Measurements from ENCODE around the gene GPR17.
A peak's percentile ranks its signal among the peaks of the same experiment; 100 is the strongest.

The GPR17 gene

GRCh38 chr2:127645395-127646291 is at the start of gene GPR17:
TSS of gene GPR17 (plus strand) at chr2:127646153. CDS start at chr2:127650736, 4,583 bp downstream.
- peak; percentile 66 for DNase-seq

GRCh38 chr2:127596311-127597045 is 49.5 kb upstream of the GPR17 start:
- no peak for DNase-seq

- no peak for DNase-seq
Observed at GRCh38 chr2:127597046-127597983, 48.6 kb upstream of the GPR17 start.

GRCh38 chr2:127597984-127598380 is 48.0 kb upstream of the GPR17 start:
- DNase-seq: no peak

GRCh38 chr2:127598711-127599110 is 47.2 kb upstream of the GPR17 start:
- no peak for DNase-seq

GRCh38 chr2:127599211-127599610 is 46.7 kb upstream of the GPR17 start:
- DNase-seq: no peak

- no peak for DNase-seq
Observed at GRCh38 chr2:127604986-127605385, 41.0 kb upstream of the GPR17 start.

- DNase-seq: no peak
Observed at GRCh38 chr2:127605691-127606263, 40.2 kb upstream of the GPR17 start.

GRCh38 chr2:127606625-127607398 is 39.1 kb upstream of the GPR17 start:
- DNase-seq: no peak

- no peak for DNase-seq
Observed at GRCh38 chr2:127607399-127607908, 38.5 kb upstream of the GPR17 start.

GRCh38 chr2:127608061-127609030 is 37.6 kb upstream of the GPR17 start:
- no peak for DNase-seq

GRCh38 chr2:127609031-127609751 is 36.8 kb upstream of the GPR17 start:
- no peak for DNase-seq

- no peak for DNase-seq
Observed at GRCh38 chr2:127609818-127610217, 36.1 kb upstream of the GPR17 start.

GRCh38 chr2:127610561-127610960 is 35.4 kb upstream of the GPR17 start:
- DNase-seq: no peak

- DNase-seq: no peak
Observed at GRCh38 chr2:127611076-127611925, 34.7 kb upstream of the GPR17 start.

- no peak for DNase-seq
Observed at GRCh38 chr2:127612111-127612822, 33.7 kb upstream of the GPR17 start.

GRCh38 chr2:127614246-127614645 is 31.7 kb upstream of the GPR17 start:
- DNase-seq: no peak

- DNase-seq: no peak
Observed at GRCh38 chr2:127614731-127615130, 31.2 kb upstream of the GPR17 start.

All from retina (tissue), 1 donor.